ENCODE results near the gene XPNPEP2. TPM values are rescaled to one million over a fixed set of nuclear protein-coding genes. Genes with fewer than 3 reads are reported as not detected.
A peak's percentile ranks its signal among the peaks of the same experiment; 100 is the strongest.

Gene XPNPEP2
- total RNA-seq, 2 donors from 2014 or later = 11.3 to 29.3 TPM

GRCh38 chrX:129769467-129770154 is 30.8 kb downstream of the XPNPEP2 start:
- intact Hi-C loops (cut with DNase I) = loop anchor here in 1 of 2 donors (10.0 kb wide), 1 partner anchor 55 kb away; no protein-coding TSS in a partner anchor
- no peak for DNase-seq (ENCODE audit: low spot score)

DNA sequence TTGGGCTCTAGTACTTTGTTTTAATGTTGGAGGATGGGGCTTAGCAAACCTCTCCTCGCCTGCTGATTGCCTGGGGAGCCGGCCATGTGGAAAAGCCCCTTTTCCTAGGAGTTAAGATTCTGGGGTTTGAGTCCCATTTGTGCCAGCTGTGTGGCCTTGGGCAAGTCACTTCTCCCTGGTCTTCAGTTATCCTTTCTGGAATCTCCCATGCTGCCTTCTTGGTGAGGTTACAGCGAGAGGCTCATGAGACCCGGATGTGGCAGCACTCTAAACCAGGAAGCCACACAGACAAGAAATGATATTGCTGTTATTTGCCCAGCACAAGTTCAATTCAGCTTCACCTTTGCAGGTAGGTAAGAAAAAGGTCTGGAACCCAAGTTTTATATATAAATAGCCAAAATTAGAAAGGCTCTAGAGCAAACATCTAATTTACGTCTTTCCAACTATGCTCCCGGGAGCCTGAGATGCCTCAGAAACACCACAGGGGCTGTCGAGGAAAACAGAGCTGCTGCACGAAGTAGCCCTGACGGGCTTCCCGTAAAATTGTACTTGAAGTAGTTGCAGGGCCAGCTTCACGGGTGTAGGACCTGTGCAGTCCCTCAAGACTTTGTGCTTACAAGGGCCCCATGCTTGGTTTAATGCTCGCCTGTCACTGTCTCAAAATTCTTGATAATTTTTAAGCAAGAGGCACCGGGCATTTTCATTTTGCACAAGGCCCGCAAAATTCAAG is 32.7 kb downstream of the XPNPEP2 start:
- no peak for DNase-seq (ENCODE audit: low spot score)
- intact Hi-C loops (cut with DNase I) = no loop called here

DNA sequence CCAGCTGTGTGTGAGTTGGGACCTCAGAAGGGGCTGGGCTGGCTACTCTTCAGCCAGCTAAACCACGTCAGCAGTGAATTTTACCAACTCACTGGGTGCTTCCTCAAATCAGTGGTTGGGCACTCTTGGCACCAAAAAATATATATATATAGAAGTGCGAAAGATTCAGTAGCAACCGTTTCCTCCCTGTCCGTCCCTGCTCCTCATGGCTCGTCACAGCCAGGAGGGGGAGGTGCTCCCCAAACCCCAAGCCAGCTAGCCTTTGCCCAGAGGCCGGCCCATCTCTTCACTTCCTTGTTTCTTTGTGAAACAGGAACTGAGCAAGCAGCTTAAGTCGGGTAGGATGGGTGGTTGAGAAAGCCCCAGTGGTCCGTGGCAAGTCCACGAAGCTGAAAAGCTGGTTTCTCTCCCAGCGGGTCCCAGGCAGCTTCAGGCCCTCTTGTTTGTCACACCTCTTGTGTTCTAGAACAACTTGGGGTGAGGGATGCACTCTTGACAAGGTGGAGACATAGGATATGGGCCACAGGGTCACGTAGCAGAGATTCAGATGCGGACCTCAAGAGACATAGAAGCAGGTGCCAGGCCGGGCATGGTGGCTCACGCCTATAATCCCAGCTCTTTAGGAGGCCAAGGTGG is 34.1 kb downstream of the XPNPEP2 start:
- intact Hi-C loops (cut with DNase I) = no loop called here
- peak; percentile 88 for DNase-seq (ENCODE audit: low spot score)

DNA sequence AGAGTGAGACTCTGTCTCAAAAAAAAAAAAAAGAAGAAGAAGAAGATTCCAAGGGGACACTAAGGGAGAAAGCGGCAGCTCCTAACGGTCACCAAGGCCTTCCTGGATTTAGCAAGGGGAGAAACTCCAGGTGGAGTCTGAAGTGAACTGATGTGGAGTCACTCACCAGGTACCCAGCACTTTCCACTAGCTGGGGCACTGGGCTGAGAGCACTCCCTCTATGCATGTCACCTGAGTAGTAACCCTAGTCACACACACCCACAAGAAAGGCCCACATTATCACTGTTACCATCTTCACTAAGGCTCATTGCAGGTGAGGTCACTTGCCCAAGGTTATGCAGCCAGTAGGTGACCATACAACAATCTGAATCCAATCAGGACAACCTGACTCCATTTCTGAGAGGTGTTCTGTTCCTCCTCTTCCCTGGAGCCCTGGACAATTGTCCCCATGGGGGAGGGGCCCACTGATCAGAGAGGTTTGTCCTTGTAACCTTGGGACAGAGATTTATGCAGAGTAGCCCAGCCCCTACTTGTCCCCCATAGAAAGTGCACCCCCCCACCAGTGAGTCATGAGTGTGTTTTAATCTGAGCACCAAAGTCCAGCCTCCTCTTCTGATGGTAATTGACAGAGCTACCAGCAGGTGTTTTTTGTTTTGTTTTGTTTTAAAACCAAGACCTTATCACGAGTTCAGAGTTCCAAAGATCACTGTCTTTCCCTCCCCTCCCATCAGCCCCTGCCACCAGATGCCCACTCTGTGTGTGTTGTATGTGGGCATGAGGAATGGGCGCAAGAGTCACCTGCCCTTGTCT is 35.1 kb downstream of the XPNPEP2 start:
- DNase-seq (ENCODE audit: low spot score) = no peak
- intact Hi-C loops (cut with DNase I) = no loop called here

GRCh38 chrX:129777218-129778030 is 38.6 kb downstream of the XPNPEP2 start:
- peak; percentile 86 for DNase-seq (ENCODE audit: low spot score)
- intact Hi-C loops (cut with DNase I) = loop anchor here in 1 of 2 donors (1.0 kb wide), 1 partner anchor 22 kb away; no protein-coding TSS in a partner anchor

DNA sequence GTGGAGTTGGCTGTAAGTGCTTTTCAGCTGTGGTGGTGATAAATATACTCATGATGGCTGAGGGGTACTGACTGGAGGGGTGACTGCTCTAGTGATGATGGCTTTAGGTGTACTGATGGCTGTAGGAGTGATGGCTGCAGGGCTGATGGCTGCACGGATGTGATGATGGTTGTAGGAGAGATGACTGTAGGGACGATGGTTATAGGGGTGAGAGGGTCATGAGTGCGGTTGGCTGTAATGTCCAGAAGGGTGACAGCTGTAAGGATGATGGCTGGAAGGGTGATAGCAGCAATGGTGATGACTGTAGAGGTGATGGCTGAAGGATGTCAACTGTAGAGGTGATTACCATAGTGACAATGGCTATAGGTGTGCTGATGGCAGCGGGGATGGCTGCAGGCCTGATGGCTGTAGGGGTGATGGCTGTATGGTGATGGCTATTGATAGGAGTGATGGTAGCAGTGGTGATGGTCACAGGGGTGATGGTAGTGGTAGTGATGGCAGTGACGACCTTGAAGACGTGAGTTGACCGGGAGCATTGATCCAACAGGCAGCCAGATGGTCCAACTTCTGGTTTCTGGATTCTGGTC is 40.4 kb downstream of the XPNPEP2 start:
- no peak for DNase-seq (ENCODE audit: low spot score)
- intact Hi-C loops (cut with DNase I) = no loop called here

DNA sequence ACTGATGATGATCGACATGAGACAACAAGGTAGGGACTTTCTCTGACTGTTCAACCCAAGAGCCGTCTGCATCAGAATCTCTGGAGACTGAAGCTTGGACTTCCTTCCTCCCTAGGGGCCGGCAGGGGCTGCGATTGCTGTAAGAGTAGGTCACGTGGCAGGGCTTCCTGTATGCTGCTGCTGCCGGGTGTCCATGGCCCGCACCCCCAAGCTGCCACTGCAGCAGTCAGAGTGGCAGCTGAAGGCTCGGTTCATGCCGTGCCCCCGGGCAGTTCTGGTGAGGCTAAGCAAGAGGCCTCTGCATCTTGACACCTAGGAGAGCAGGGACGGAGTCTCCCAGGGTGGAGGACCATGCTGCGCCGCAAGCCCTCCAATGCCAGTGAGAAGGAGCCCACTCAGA is 41.0 kb downstream of the XPNPEP2 start, which contains the start of gene SASH3:
SASH3 (plus strand) TSS at position 203 of the 400 bp plus-strand sequence; CDS start at position 352, 149 bp downstream.
- DNase-seq (ENCODE audit: low spot score) = peak; percentile 88
- intact Hi-C loops (cut with DNase I) = no loop called here

DNA sequence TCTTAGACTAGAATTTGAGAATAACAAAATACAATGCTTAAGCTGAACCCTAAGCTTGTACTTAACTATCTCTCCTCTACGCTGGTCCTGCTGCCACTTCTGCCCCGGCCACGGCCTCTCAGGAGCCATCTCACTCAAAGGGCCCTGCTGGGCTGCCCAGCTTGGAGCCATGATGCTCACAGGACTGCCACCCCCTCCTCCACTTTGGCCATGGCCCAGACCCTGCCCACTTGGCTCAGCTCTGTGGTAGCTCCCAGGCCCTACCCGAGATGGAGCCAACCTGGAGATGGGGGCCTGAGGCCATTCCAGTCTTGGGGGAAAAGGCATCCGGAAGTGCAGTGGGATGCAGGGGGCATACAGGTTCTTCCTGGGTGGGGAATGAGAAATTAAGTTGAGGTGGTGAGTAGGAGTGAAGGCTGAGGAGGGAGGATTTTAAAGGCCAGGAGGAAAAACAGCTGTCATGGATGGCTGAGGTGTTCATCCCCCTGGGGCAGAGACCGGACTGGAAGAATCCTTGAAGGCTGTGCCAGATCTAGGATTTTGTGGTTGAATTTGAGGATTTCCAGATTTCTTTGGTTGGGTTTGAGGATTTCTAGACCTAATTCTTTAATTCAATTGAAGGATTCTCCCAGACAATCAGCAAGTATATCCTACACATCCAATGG is 41.8 kb downstream of the XPNPEP2 start:
- intact Hi-C loops (cut with DNase I) = no loop called here
- no peak for DNase-seq (ENCODE audit: low spot score)

GRCh38 chrX:129781134-129781672 is 42.4 kb downstream of the XPNPEP2 start:
- peak; percentile 83 for DNase-seq (ENCODE audit: low spot score)
- intact Hi-C loops (cut with DNase I) = no loop called here

- DNase-seq (ENCODE audit: low spot score) = no peak
- intact Hi-C loops (cut with DNase I) = no loop called here
Measured at GRCh38 chrX:129781680-129782495, 43.1 kb downstream of the XPNPEP2 start.

GRCh38 chrX:129782706-129783105 is 43.9 kb downstream of the XPNPEP2 start:
- DNase-seq (ENCODE audit: low spot score) = no peak
- intact Hi-C loops (cut with DNase I) = no loop called here

DNA sequence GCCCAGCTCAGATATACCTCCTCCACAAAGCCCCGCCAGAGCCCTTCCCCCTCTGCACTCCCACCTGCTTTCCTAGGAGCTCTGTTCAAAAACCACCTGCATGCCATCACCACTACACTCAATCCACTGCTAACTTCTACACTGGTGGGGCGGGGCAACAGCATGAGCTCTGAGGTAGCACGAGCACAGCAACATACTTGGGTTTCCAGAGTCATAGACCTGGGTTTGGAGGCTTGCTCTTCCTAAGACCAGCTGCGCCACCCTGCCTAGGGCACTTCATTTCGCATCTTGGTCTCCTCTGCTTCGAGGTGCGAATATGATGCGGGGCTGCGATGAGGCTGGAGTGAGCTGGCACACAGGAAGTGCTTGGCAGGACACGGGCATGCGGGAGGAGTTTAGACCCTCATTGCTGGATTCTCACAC is 44.5 kb downstream of the XPNPEP2 start:
- peak; percentile 66 for DNase-seq (ENCODE audit: low spot score)
- intact Hi-C loops (cut with DNase I) = no loop called here

DNA sequence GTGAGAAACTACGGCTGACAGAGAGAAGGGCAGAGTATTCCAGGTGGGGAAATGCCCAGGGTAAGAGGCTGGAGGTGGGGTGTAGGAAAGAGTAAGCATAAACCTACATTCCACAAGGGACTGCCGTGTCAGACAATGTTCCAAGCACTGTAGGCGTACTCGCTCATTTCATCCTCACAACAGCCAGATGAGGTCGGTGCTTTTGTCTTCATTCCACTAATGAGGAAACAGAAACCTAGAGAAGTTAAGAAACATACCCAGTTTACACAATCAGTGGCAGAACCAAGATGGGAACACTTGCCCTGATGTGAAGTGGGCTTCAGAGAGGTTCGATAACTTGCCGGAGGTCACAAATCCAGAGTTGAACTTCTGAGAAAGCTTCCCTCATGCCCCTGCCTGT is 45.6 kb downstream of the XPNPEP2 start:
- DNase-seq (ENCODE audit: low spot score) = no peak
- intact Hi-C loops (cut with DNase I) = no loop called here

- intact Hi-C loops (cut with DNase I) = no loop called here
- DNase-seq (ENCODE audit: low spot score) = peak; percentile 46
Measured at GRCh38 chrX:129785160-129785947, 46.6 kb downstream of the XPNPEP2 start.

- DNase-seq (ENCODE audit: low spot score) = peak; percentile 31
- intact Hi-C loops (cut with DNase I) = no loop called here
Measured at GRCh38 chrX:129786210-129786651, 47.5 kb downstream of the XPNPEP2 start.
